ENCODE results near the gene DNAJC4. TPM values are rescaled to one million over a fixed set of nuclear protein-coding genes. Genes with fewer than 3 reads are reported as not detected.

The DNAJC4 gene
- total and polyA plus RNA-seq, 9 of the 15 experiments (the other 6 are each of a cell fraction or from before 2014, with no cell fraction given): 4.0 to 32.6 (median 19.9) TPM

DNA sequence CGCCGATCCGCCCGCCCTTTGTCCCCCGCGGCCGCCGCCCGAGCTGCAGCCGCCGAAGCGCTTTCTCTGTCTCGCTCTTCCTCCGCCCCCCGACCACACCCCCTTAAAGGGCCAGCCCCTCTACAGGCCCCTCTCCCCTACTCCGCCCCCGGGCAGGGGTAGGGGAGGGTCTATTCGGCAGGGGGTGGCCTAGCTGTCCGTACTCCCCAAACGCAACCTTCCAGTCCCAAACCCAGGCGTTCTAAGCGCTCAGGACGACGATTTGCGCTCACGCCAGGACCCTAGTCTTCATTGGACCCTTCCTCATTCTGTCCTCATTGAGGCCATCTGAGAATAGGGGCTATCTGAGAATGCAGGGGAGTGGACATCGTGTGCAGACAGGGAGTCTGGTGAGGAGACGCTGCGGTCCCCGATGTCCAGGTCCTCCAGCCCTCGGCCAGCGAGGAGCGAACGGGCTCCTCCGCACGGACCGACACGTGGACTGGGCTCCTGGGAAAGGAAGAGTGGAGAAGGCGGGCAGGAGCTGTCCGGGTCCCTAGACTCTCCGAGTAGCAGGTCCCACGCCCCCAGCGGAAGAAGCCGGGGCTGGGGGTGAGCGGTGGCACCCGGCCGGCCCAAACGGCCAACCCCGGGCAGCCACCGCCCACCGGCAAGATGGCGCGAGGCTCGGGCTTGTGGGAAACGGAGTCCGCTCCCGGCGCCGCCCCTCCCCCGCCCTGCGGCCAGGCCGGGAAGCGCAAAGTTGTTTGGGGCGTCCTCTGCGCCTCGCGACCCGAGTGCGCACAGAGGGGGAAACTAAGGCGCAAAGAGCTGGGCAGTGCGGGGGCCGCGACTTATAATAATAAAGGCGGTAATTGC lies 16.8 kb downstream of the DNAJC4 start, which contains the start of gene PPP1R14B (continued):
- TF ChIP-seq, protein P1, sequence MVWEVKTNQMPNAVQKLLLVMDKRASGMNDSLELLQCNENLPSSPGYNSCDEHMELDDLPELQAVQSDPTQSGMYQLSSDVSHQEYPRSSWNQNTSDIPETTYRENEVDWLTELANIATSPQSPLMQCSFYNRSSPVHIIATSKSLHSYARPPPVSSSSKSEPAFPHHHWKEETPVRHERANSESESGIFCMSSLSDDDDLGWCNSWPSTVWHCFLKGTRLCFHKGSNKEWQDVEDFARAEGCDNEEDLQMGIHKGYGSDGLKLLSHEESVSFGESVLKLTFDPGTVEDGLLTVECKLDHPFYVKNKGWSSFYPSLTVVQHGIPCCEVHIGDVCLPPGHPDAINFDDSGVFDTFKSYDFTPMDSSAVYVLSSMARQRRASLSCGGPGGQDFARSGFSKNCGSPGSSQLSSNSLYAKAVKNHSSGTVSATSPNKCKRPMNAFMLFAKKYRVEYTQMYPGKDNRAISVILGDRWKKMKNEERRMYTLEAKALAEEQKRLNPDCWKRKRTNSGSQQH (CRISPR knock-in tag; IDR thresholded peaks at IDR 0.05): no peak
- TF ChIP-seq CC2D1A (IDR thresholded peaks at IDR 0.05) (no peak), ZNF263 (CRISPR knock-in tag; IDR thresholded peaks at IDR 0.05; ENCODE audit: borderline replicate concordance) (no peak), COPS2 (conservative IDR thresholded peaks at IDR 0.05) (no peak), CBFA2T3 (IDR thresholded peaks at IDR 0.05) (no peak), NCOR1 (IDR thresholded peaks at IDR 0.05) (no peak; the same call in 1 of the 2 replicates), KAT7 (CRISPR knock-in tag; IDR thresholded peaks at IDR 0.05; ENCODE audit: borderline replicate concordance) (peak; percentile 17), EP400 (IDR thresholded peaks at IDR 0.05) (peak; percentile 95), ZKSCAN3 (CRISPR knock-in tag; IDR thresholded peaks at IDR 0.05) (no peak), SPI1 (IDR thresholded peaks at IDR 0.05; ENCODE audit: borderline replicate concordance, low read depth, low read length) (no peak)
- TF ChIP-seq, protein P2, sequence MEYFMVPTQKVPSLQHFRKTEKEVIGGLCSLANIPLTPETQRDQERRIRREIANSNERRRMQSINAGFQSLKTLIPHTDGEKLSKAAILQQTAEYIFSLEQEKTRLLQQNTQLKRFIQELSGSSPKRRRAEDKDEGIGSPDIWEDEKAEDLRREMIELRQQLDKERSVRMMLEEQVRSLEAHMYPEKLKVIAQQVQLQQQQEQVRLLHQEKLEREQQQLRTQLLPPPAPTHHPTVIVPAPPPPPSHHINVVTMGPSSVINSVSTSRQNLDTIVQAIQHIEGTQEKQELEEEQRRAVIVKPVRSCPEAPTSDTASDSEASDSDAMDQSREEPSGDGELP (CRISPR knock-in tag; IDR thresholded peaks at IDR 0.05; ENCODE audit: borderline replicate concordance): peak; percentile 80; the same call in 1 of the 2 replicates
- TF ChIP-seq, protein P3, sequence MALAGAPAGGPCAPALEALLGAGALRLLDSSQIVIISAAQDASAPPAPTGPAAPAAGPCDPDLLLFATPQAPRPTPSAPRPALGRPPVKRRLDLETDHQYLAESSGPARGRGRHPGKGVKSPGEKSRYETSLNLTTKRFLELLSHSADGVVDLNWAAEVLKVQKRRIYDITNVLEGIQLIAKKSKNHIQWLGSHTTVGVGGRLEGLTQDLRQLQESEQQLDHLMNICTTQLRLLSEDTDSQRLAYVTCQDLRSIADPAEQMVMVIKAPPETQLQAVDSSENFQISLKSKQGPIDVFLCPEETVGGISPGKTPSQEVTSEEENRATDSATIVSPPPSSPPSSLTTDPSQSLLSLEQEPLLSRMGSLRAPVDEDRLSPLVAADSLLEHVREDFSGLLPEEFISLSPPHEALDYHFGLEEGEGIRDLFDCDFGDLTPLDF (CRISPR knock-in tag; IDR thresholded peaks at IDR 0.05): peak; percentile 74
- TF ChIP-seq, protein P4, sequence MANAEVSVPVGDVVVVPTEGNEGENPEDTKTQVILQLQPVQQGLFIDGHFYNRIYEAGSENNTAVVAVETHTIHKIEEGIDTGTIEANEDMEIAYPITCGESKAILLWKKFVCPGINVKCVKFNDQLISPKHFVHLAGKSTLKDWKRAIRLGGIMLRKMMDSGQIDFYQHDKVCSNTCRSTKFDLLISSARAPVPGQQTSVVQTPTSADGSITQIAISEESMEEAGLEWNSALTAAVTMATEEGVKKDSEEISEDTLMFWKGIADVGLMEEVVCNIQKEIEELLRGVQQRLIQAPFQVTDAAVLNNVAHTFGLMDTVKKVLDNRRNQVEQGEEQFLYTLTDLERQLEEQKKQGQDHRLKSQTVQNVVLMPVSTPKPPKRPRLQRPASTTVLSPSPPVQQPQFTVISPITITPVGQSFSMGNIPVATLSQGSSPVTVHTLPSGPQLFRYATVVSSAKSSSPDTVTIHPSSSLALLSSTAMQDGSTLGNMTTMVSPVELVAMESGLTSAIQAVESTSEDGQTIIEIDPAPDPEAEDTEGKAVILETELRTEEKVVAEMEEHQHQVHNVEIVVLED (CRISPR knock-in tag; IDR thresholded peaks at IDR 0.05): 0 out of 2 replicates have a peak, but pooled peaks have one; percentile 28
- TF ChIP-seq, protein P5, sequence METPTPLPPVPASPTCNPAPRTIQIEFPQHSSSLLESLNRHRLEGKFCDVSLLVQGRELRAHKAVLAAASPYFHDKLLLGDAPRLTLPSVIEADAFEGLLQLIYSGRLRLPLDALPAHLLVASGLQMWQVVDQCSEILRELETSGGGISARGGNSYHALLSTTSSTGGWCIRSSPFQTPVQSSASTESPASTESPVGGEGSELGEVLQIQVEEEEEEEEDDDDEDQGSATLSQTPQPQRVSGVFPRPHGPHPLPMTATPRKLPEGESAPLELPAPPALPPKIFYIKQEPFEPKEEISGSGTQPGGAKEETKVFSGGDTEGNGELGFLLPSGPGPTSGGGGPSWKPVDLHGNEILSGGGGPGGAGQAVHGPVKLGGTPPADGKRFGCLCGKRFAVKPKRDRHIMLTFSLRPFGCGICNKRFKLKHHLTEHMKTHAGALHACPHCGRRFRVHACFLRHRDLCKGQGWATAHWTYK (CRISPR knock-in tag; IDR thresholded peaks at IDR 0.05): no peak
- TF ChIP-seq, protein P6, sequence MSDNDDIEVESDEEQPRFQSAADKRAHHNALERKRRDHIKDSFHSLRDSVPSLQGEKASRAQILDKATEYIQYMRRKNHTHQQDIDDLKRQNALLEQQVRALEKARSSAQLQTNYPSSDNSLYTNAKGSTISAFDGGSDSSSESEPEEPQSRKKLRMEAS (CRISPR knock-in tag; IDR thresholded peaks at IDR 0.05): peak; percentile 97
